ENCODE measurements around the gene SOX4.

GRCh38 chr6:21636876-21637275, 43.3 kb downstream of the SOX4 start:
- TF ChIP-seq POLR2AphosphoS5 (IDR thresholded peaks at IDR 0.05; ENCODE audit: low read depth, low read length), result no peak
- TF ChIP-seq TAF1 (IDR thresholded peaks at IDR 0.05; ENCODE audit: low read depth, low read length), result no peak
- no peak for TF ChIP-seq POLR2A (IDR thresholded peaks at IDR 0.05; ENCODE audit: low read depth, low read length)
- TF ChIP-seq SPI1 (IDR thresholded peaks at IDR 0.05; ENCODE audit: low read depth, low read length), result no peak

All from GM12891 (cell line).